Endothelial cell of umbilical vein (primary cell): ENCODE data around the gene ZBTB20.

Experiments used
- CTCF ChIP-seq, 2 donors: IDR thresholded peaks; 1 replicate in 1 of 2; 2 replicates in 1 of 2; pipeline ENCODE4 v1.5.1; 2011; ENCODE audit warnings: low read length in 2 of 2, mild to moderate bottlenecking in 2 of 2, moderate library complexity in 2 of 2, control low read depth in 1 of 2, inconsistent platforms in 1 of 2, low read depth in 1 of 2; ENCODE audit not compliant: insufficient read depth in 1 of 2; ENCODE audit errors: extremely low read depth in 1 of 2
- EZH2 ChIP-seq: IDR thresholded peaks from 2 replicates; pipeline ENCODE4 v1.6.1; 2012; ENCODE audit warnings: borderline replicate concordance, low read depth, mild to moderate bottlenecking, moderate library complexity, low read length, inconsistent platforms; ENCODE audit not compliant: severe bottlenecking
- MYC ChIP-seq: IDR thresholded peaks from one replicate; pipeline ENCODE4 v1.6.1; 2011; ENCODE audit warnings: mild to moderate bottlenecking, low read depth, low read length
- POLR2A ChIP-seq: IDR thresholded peaks from 2 replicates; pipeline ENCODE4 v1.6.1; 2012; ENCODE audit warnings: low read depth, mild to moderate bottlenecking, control low read depth, low read length
- POLR2AphosphoS5 ChIP-seq: IDR thresholded peaks from 2 replicates; pipeline ENCODE4 v1.6.1; 2012; ENCODE audit warnings: low read depth, mild to moderate bottlenecking, control low read depth, low read length, moderate library complexity; ENCODE audit not compliant: insufficient read depth
- TF ChIP-seq, protein P1 (sequence below): IDR thresholded peaks from 2 replicates; pipeline ENCODE4 v1.6.1; 2011; ENCODE audit not compliant: insufficient read depth, insufficient read length

GRCh38 chr3:115089481-115089880, 57.6 kb downstream of the ZBTB20 start:
- no peak for TF ChIP-seq POLR2A
- TF ChIP-seq POLR2AphosphoS5, result no peak
- no peak for TF ChIP-seq CTCF (IDR thresholded peaks at IDR 0.05; ENCODE audit: extremely low read depth in 1 of 2, insufficient read depth in 1 of 2, low read depth in 1 of 2, low read length in 2 of 2)
- no peak for TF ChIP-seq EZH2
- TF ChIP-seq MYC, result no peak
- TF ChIP-seq, protein P1, sequence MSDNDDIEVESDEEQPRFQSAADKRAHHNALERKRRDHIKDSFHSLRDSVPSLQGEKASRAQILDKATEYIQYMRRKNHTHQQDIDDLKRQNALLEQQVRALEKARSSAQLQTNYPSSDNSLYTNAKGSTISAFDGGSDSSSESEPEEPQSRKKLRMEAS, result no peak
